Adrenal gland (tissue), 12 donors: ENCODE measurements around the gene COMT. TPM values are rescaled to one million over a fixed set of nuclear protein-coding genes. Genes with fewer than 3 reads are reported as not detected.

Experiments
- DNase-seq, 7 donors: peaks; one replicate each; pipeline ENCODE4 v3.0.0-alpha.2; 2019 to 2020
- H3K27ac ChIP-seq, 5 donors: fragments of 200-600 bp; sonication (generic) in 4 of 5; 1 replicate in 3 of 5; 2 replicates in 2 of 5; pipeline versions ENCODE4 v1.5.1 to v1.8.0; 2016 to 2020; ENCODE audit warnings: mild to moderate bottlenecking in 1 of 5
- H3K27me3 ChIP-seq: fragments of 200-600 bp; 2 replicates; pipeline ENCODE4 v1.8.0; 2021
- H3K36me3 ChIP-seq, 2 donors: fragments of 200-600 bp; replicated peaks in 1 of 2; 1 replicate in 1 of 2; 2 replicates in 1 of 2; pipeline versions ENCODE4 v1.5.1 to v1.8.0; 2018 to 2022
- H3K4me1 ChIP-seq, 2 donors: fragments of 200-600 bp; replicated peaks in 1 of 2; 1 replicate in 1 of 2; 2 replicates in 1 of 2; pipeline versions ENCODE4 v1.5.1 to v1.8.0; 2018 to 2021
- H3K4me3 ChIP-seq, 4 donors: fragments of 200-600 bp; sonication (generic) in 3 of 4; one replicate each; pipeline ENCODE4 v1.5.1; 2016 to 2018
- H3K9me3 ChIP-seq, 3 donors: fragments of 200-600 bp; sonication (generic) in 1 of 3; replicated peaks in 1 of 3; 1 replicate in 2 of 3; 2 replicates in 1 of 3; pipeline versions ENCODE4 v1.5.1 to v1.8.0; 2016 to 2021
- CTCF ChIP-seq, 6 experiments: fragments of 450-650 bp in 4 of 6; fragments of 200-600 bp in 2 of 6; sonication (generic) in 1 of 6; IDR thresholded peaks; 1 replicate in 5 of 6; 2 replicates in 1 of 6; pipeline versions ENCODE4 v1.5.1 to v1.8.0; 2016 to 2021; ENCODE audit warnings: antibody characterized with exemption in 6 of 6, mild to moderate bottlenecking in 2 of 6, moderate library complexity in 1 of 6
- POLR2A ChIP-seq, 2 donors: fragments of 450-650 bp; IDR thresholded peaks; one replicate each; pipeline ENCODE4 v1.6.1; 2017; ENCODE audit warnings: antibody characterized with exemption in 2 of 2, mild to moderate bottlenecking in 2 of 2, moderate library complexity in 1 of 2
- WGBS, 4 donors: extraction: QIAGEN DNeasy Blood & Tissue Kit in 2 of 4; methylation state at CpG; one replicate each; pipeline versions ENCODE4 v1.1.5 to v1.1.7; 2013 to 2017; 5-methylcytosine and 5-hydroxymethylcytosine counted together
- intact Hi-C, 2 donors: fragments of 100-400 bp; cut with DNase I; formaldehyde crosslinking; loops; one replicate each; pipeline versions ENCODE4 v1.14.1 to v1.15.0; 2022 to 2023
- polyA plus RNA-seq, 3 donors: library from polyadenylated mRNA; stranded (reverse); fragments of 200-250 nt in 2 of 3; fragments of 350-450 nt in 1 of 3; fragmentation: Illumina TruSeq in 1 of 3; extraction: RNeasy Lipid Tissue Mini Kit (QIAGEN cat#74804) in 1 of 3; gene quantifications; one replicate each; pipeline ENCODE4 v1.2.3, GENCODE V29; 2013 to 2014
- total RNA-seq, 9 donors: library from RNA; depleted of rRNA in 4 of 9; stranded (reverse); fragments of >200 nt in 4 of 9; fragments of 120-200 nt in 1 of 9; fragmentation: NEBNext Ultra II Directional in 1 of 9; extraction: Animal tissue kit (Norgen Biotek cat#: 25700) in 1 of 9; gene quantifications; one replicate each; pipeline versions ENCODE4 v1.1.0 to v1.2.4, GENCODE V29; 2013 to 2023
- donor health status: healthy with polysubstance abuse.
- donor health status: Bipolar disorder and iron deficiency.
- donor health status: DM: yes; HTN: yes; CAD: no.
- donor health status: DM: no; HTN: no; CAD: no.
- donor health status: DM: no; HTN: no; CAD: no.
- donor health status: DM: yes; HTN: yes; CAD: no.

The COMT gene
- total and polyA plus RNA-seq, 12 donors, result 51.3 to 743 (median 390) TPM

DNA sequence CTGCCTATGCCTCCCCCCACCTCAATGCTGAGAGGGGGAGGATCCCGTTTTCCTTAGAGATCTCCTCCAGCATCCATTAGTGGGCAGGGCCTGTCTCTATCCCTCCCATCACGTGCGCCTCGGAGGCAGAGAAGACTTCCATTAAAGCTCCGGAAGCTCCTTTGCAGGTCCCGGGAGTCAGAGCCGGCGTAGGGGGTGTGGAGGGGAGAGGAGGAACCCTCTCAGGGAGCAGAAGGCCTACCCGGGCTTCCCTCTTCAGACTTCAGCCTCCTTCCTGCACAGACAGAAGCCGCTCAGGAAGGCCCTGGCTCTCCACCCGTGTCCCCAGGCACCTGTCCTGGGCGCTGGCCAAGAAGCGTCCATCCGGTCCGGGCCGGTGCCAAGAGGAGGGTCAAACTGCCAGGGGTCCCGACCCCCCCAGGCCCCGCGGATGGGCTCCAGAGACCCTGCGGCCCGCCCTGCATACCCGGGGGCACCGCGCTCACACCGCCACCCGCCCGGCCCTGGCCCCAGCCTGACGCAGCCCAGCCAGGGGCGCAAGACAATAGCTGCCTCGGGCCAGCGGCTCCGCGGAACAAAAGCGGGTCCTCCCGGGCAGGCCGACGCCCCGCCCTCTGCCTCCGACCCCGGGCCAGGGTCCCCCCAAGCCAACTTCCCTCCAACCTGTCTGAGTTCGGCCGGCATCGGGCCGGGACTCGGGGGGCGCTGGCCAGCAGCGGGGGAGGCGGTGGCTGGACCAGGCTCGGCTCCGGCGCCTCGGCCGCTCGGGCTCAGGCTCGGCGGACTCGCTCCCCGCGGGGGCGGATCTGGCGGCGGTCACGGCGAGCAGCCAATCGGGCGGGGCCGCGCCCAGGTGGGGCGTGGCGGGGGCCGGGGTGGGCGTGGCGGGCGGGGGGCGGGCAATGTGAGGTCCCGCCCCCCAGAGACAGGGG lies 45.1 kb downstream of the COMT start:
- 2 to 5% (median 4%) methylated on average over 10 to 75 of the region's 76 CpGs for WGBS, 4 donors
- Histone ChIP-seq H3K9me3 (no peaks in the 10 kb centered on the region), H3K27ac (peak overlapping the region in 2 of 5 donors; percentile 77 to 87), H3K4me1 (peaks cover 8 to 31% of the 10 kb centered on the region in 2 donors), H3K27me3 (no peaks in the 10 kb centered on the region), H3K36me3 (peaks cover 0 to under 1% of the 10 kb centered on the region in 2 donors), H3K4me3 (peak overlapping the region in 2 of 4 donors; percentile 62 to 68)
- intact Hi-C loops, result no loop called here
- peak; percentile 68 to 76 for TF ChIP-seq POLR2A (IDR thresholded peaks at IDR 0.05)
- TF ChIP-seq CTCF (IDR thresholded peaks at IDR 0.05), result no peak
- DNase-seq, result peak; percentile 70 to 84 (median 79)

GRCh38 chr22:19987394-19988306 lies 46.1 kb downstream of the COMT start:
- peak overlapping the region in 1 of 4 donors; percentile 68 for H3K4me3 ChIP-seq
- H3K4me1 ChIP-seq, result peaks cover 8 to 31% of the 10 kb centered on the region in 2 donors
- no peaks in the 10 kb centered on the region for H3K36me3 ChIP-seq
- no peaks in the 10 kb centered on the region for H3K27me3 ChIP-seq
- H3K9me3 ChIP-seq, result no peaks in the 10 kb centered on the region
- no peak for TF ChIP-seq POLR2A (IDR thresholded peaks at IDR 0.05)
- no peak for TF ChIP-seq CTCF (IDR thresholded peaks at IDR 0.05)
- peak overlapping the region in 1 of 5 donors; percentile 87 for H3K27ac ChIP-seq
- WGBS, 4 donors, result 61 to 98% (median 69%) methylated on average over 6 to 24 of the region's 24 CpGs
- DNase-seq, result no peak
- intact Hi-C loops, result no loop called here

DNA sequence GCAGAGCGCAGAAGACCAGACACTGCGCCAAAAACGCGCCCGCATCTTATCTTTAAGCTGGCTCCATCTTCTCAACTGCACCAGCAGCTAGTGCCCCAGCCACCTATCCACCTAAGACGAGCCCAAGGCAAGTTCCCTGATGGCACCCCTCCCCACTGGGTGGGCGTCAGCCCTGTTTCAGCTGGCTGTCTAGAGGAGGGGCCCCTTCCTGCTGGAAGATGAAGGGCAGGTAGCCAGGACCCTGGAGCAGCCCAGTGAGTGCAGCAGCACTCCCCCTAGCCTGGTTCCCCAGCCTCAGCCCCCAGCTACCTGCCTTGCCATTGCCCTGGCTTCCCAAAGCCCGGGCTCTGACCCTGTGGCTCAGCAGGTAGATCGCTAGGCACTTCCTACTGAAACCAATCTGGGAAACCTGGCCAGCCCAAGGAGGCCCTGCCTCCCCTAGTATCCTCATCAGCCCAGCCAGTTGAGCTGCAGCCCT lies 46.8 kb downstream of the COMT start:
- H3K4me1 ChIP-seq, result peaks cover 8 to 31% of the 10 kb centered on the region in 2 donors
- H3K36me3 ChIP-seq, result no peaks in the 10 kb centered on the region
- peak overlapping the region in 1 of 5 donors; percentile 51 for H3K27ac ChIP-seq
- H3K4me3 ChIP-seq, result no peak overlapping the region
- intact Hi-C loops, result no loop called here
- 93 to 100% (median 97%) methylated on average over 6 to 9 of the region's 9 CpGs for WGBS, 4 donors
- no peak for DNase-seq
- no peaks in the 10 kb centered on the region for H3K9me3 ChIP-seq
- TF ChIP-seq CTCF (IDR thresholded peaks at IDR 0.05) (no peak), POLR2A (IDR thresholded peaks at IDR 0.05) (no peak)
- H3K27me3 ChIP-seq, result no peaks in the 10 kb centered on the region
